AG09319 (cell line): ENCODE measurements around the gene GRK5.

Experiments used
- DNase-seq: peaks from one replicate; pipeline ENCODE4 v3.0.0-alpha.2; 2010; ENCODE audit warnings: low read depth; ENCODE audit errors: extremely low read depth
- CTCF ChIP-seq: IDR thresholded peaks from 2 replicates; pipeline ENCODE4 v1.5.1; 2011; ENCODE audit warnings: low read depth, mild to moderate bottlenecking, inconsistent platforms, low read length, moderate library complexity

The GRK5 gene

GRCh38 chr10:119279441-119279840 lies 72.1 kb downstream of the GRK5 start:
- no peak for DNase-seq
- TF ChIP-seq CTCF: no peak

GRCh38 chr10:119281581-119282071 lies 74.3 kb downstream of the GRK5 start:
- DNase-seq: no peak
- no peak for TF ChIP-seq CTCF

GRCh38 chr10:119282446-119282845 lies 75.1 kb downstream of the GRK5 start:
- DNase-seq: no peak
- no peak for TF ChIP-seq CTCF

- DNase-seq: no peak
- no peak for TF ChIP-seq CTCF
These were observed 76.0 kb downstream of the GRK5 start for GRCh38 chr10:119283387-119283786.

- no peak for DNase-seq
- TF ChIP-seq CTCF: no peak
These were observed 76.4 kb downstream of the GRK5 start for GRCh38 chr10:119283818-119284217.

- no peak for DNase-seq
- no peak for TF ChIP-seq CTCF
These were observed 77.3 kb downstream of the GRK5 start for GRCh38 chr10:119284679-119285096.

GRCh38 chr10:119285495-119286267 lies 78.3 kb downstream of the GRK5 start:
- no peak for DNase-seq
- TF ChIP-seq CTCF: no peak
